8988T (cell line): Measurements from ENCODE around the gene GORASP1.
"Not testable (repeated sequence)": the region's sequence is repeated elsewhere in the genome, so short reads cannot be mapped to it uniquely, and the experiment has no call there.

ENCODE experiments used
- DNase-seq: peaks from one replicate; pipeline ENCODE4 v3.0.0; 2011

Gene GORASP1

DNA sequence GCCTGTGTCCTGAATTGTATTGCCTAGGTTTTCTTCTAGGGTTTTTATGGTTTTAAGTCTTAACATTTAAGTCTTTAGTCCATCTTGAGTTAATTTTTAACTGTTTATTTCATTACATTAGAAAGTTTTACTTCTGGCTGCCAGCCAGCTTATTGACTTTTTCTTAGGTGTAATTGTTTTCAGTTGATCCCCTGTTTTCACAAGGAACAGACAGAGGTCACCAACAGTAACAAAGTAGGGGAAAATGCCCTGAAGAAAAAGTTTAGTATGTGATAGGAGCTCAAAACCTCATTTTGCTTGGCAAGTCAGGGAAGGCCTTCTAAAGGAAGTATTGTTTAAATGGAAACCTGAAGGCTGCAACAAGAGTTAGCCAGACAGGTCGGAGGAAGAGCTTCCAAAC, 45.2 kb downstream of the GORASP1 start:
- no peak for DNase-seq

GRCh38 chr3:39061228-39061627, 46.2 kb downstream of the GORASP1 start:
- not testable (repeated sequence) for DNase-seq

- DNase-seq, result no peak
Measured at GRCh38 chr3:39056151-39056550, 51.3 kb downstream of the GORASP1 start.

DNA sequence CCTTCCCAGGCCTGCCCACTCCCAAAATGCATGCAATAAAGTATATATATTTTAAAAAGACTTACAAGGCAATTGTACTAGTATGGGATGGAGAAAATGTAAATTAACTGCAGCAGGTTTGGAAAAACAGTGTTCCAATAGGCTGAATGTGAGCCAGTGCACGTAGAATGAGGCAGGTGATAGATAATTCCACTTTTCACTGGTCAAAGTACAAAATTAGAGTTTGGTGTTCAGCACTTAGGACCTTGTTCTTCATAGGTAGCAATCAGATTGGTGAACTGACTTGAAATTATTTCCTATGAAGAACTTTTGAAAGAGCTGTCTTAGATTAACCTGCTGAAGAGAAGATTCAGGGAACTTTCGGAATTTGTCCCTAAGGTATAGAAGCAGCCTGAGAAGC, 53.7 kb downstream of the GORASP1 start:
- DNase-seq, result no peak

GRCh38 chr3:39052583-39052982, 54.8 kb downstream of the GORASP1 start:
- DNase-seq, result no peak

- peak; percentile 90 for DNase-seq
Measured at GRCh38 chr3:39051649-39052561, 55.5 kb downstream of the GORASP1 start, which contains the start of the genes SCN11A and WDR48. Gene SCN11A (minus strand): TSS chr3:39051944. CDS start chr3:38950362, 101,582 bp downstream. Gene WDR48 (plus strand): TSS chr3:39052016. CDS start chr3:39052026, 10 bp downstream.

DNA sequence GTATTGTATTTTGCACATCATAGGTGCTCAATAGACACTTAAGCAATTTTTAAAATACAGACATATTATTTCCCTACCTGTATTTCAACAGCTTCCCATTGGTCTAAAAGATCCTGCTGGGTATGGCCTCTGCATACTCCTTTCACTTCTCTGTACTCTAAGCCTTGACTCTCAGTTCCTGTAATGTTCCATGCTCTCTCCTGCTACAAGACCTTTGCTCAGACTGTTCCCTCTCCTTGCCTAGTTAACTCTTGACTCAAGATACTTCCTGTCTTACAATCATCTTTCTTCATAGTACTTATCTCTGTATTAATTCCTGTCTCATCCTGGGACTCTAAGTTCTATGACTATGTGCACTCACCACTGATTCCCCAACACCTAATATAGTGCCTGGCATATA, 57.4 kb downstream of the GORASP1 start:
- DNase-seq, result no peak
